ENCODE results near the gene ZNF141.

The ZNF141 gene

GRCh38 chr4:335515-335914, 2.1 kb upstream of the ZNF141 start:
- Histone ChIP-seq H2AFZ (ENCODE audit: low read length) (no peak overlapping the region), H3F3A (ENCODE audit: low read depth) (no peaks in the 10 kb centered on the region), H3K36me3 (ENCODE audit: insufficient read depth, low read length) (no peaks in the 10 kb centered on the region), H3K27me3 (ENCODE audit: insufficient read depth, low read length, poor library complexity, severe bottlenecking) (no peaks in the 10 kb centered on the region), H3K4me2 (ENCODE audit: low read depth, low read length, poor library complexity, severe bottlenecking) (no peak overlapping the region), H3K9me3 (ENCODE audit: insufficient read depth, low read depth, low read length) (peaks cover 4% of the 10 kb centered on the region; the same call in 1 of the 2 replicates), H3K4me1 (ENCODE audit: insufficient read depth, low read length, poor library complexity, severe bottlenecking) (no peaks in the 10 kb centered on the region), H4K20me1 (ENCODE audit: insufficient read depth, low read length, poor library complexity, severe bottlenecking) (no peaks in the 10 kb centered on the region), H3K4me3 (ENCODE audit: low read length, poor library complexity, severe bottlenecking) (no peak overlapping the region), H3K79me2 (ENCODE audit: insufficient read depth, low read length) (peaks cover 19% of the 10 kb centered on the region; the same call in 1 of the 2 replicates), H3K9ac (ENCODE audit: low read depth, low read length, poor library complexity, severe bottlenecking) (no peak overlapping the region), H3K9me2 (replicated peaks; ENCODE audit: low read depth, low read length) (no peaks in the 10 kb centered on the region)
- TF ChIP-seq EZH2phosphoT487 (IDR thresholded peaks at IDR 0.05; ENCODE audit: borderline replicate concordance) (no peak), CTCF (conservative IDR thresholded peaks at IDR 0.05; ENCODE audit: low read length) (no peak)

GRCh38 chr4:336099-336892, 1.3 kb upstream of the ZNF141 start:
- Histone ChIP-seq H3K36me3 (ENCODE audit: insufficient read depth, low read length) (no peaks in the 10 kb centered on the region), H3K9me2 (replicated peaks; ENCODE audit: low read depth, low read length) (no peaks in the 10 kb centered on the region), H3K79me2 (ENCODE audit: insufficient read depth, low read length) (peaks cover 24% of the 10 kb centered on the region; the same call in 1 of the 2 replicates), H3K4me1 (ENCODE audit: insufficient read depth, low read length, poor library complexity, severe bottlenecking) (no peaks in the 10 kb centered on the region), H3K4me3 (ENCODE audit: low read length, poor library complexity, severe bottlenecking) (no peak overlapping the region), H3K4me2 (ENCODE audit: low read depth, low read length, poor library complexity, severe bottlenecking) (no peak overlapping the region), H4K20me1 (ENCODE audit: insufficient read depth, low read length, poor library complexity, severe bottlenecking) (no peaks in the 10 kb centered on the region), H3K27me3 (ENCODE audit: insufficient read depth, low read length, poor library complexity, severe bottlenecking) (no peaks in the 10 kb centered on the region), H3F3A (ENCODE audit: low read depth) (no peaks in the 10 kb centered on the region), H2AFZ (ENCODE audit: low read length) (no peak overlapping the region), H3K9me3 (ENCODE audit: insufficient read depth, low read depth, low read length) (peaks cover 2% of the 10 kb centered on the region; the same call in 1 of the 2 replicates), H3K9ac (ENCODE audit: low read depth, low read length, poor library complexity, severe bottlenecking) (no peak overlapping the region)
- no peak for TF ChIP-seq EZH2phosphoT487 (IDR thresholded peaks at IDR 0.05; ENCODE audit: borderline replicate concordance)

- H4K20me1 ChIP-seq (ENCODE audit: insufficient read depth, low read length, poor library complexity, severe bottlenecking) = no peaks in the 10 kb centered on the region
- peaks cover 2% of the 10 kb centered on the region; the same call in 1 of the 2 replicates for H3K9me3 ChIP-seq (ENCODE audit: insufficient read depth, low read depth, low read length)
- TF ChIP-seq CTCF (conservative IDR thresholded peaks at IDR 0.05; ENCODE audit: low read length) (no peak), EZH2phosphoT487 (IDR thresholded peaks at IDR 0.05; ENCODE audit: borderline replicate concordance) (no peak)
- no peaks in the 10 kb centered on the region for H3K36me3 ChIP-seq (ENCODE audit: insufficient read depth, low read length)
- H3K9ac ChIP-seq (ENCODE audit: low read depth, low read length, poor library complexity, severe bottlenecking) = peak overlapping the region; percentile 60
- no peak overlapping the region for H2AFZ ChIP-seq (ENCODE audit: low read length)
- H3K27me3 ChIP-seq (ENCODE audit: insufficient read depth, low read length, poor library complexity, severe bottlenecking) = no peaks in the 10 kb centered on the region
- peaks cover 28% of the 10 kb centered on the region; the same call in 1 of the 2 replicates for H3K79me2 ChIP-seq (ENCODE audit: insufficient read depth, low read length)
- H3K4me1 ChIP-seq (ENCODE audit: insufficient read depth, low read length, poor library complexity, severe bottlenecking) = no peaks in the 10 kb centered on the region
- no peaks in the 10 kb centered on the region for H3K9me2 ChIP-seq (replicated peaks; ENCODE audit: low read depth, low read length)
- no peaks in the 10 kb centered on the region for H3F3A ChIP-seq (ENCODE audit: low read depth)
- peak overlapping the region; percentile 83 for H3K4me3 ChIP-seq (ENCODE audit: low read length, poor library complexity, severe bottlenecking)
- H3K4me2 ChIP-seq (ENCODE audit: low read depth, low read length, poor library complexity, severe bottlenecking) = peak overlapping the region; percentile 64
These were observed 796 bp upstream of the ZNF141 start for GRCh38 chr4:336893-337142.

Data from Loucy (cell line).